IMR-90 (cell line): ENCODE results near the gene AMIGO1. TPM values are rescaled to one million over a fixed set of nuclear protein-coding genes. Genes with fewer than 3 reads are reported as not detected.

Experiments
- ATAC-seq: fragments of 200-7000 bp; cut with Tn5 transposase; 2 replicates; pipeline ENCODE4 v1.9.1; 2020; ENCODE audit warnings: low read depth, mild to moderate bottlenecking, moderate library complexity
- BruUV-seq: library from RNA; stranded (reverse); fragments of 400-500 nt; replicated peaks from 2 replicates; lab custom pipeline; 2021; lab: Mats Ljungman, UMichigan
- CTCF ChIA-PET: fragments of 300-600 bp; formaldehyde crosslinking; extraction: SDS; loops from one replicate; lab custom pipeline; 2021; ENCODE audit warnings: antibody characterized with exemption; lab: Yijun Ruan, JAX
- POLR2A ChIA-PET: fragments of 300-600 bp; sonication (Branson Sonifier 250); formaldehyde crosslinking; loops from one replicate; lab custom pipeline; 2022; ENCODE audit warnings: antibody characterized with exemption; ENCODE audit not compliant: unreplicated experiment; lab: Charles Lee
- DNase-seq: peaks from one replicate; pipeline ENCODE4 v3.0.0; 2013
- H2AFZ ChIP-seq: replicated peaks from 2 replicates; pipeline ENCODE3; 2013; ENCODE audit warnings: low read length, mild to moderate bottlenecking; ENCODE audit not compliant: poor library complexity
- H2AK5ac ChIP-seq: 2 replicates; pipeline ENCODE4 v1.6.1; 2013; ENCODE audit warnings: low read depth, low read length, inconsistent platforms
- H2AK9ac ChIP-seq: replicated peaks from 2 replicates; pipeline ENCODE3; 2013; ENCODE audit warnings: mild to moderate bottlenecking, low read depth, low read length, moderate library complexity; ENCODE audit not compliant: poor library complexity
- H2BK120ac ChIP-seq: 2 replicates; pipeline ENCODE4 v1.6.1; 2013; ENCODE audit warnings: low read depth, low read length, inconsistent platforms
- H2BK15ac ChIP-seq: 3 replicates; pipeline ENCODE4 v1.6.1; 2013; ENCODE audit warnings: low read depth, low read length, inconsistent platforms
- H2BK20ac ChIP-seq: 2 replicates; pipeline ENCODE4 v1.6.1; 2013; ENCODE audit warnings: low read depth, mild to moderate bottlenecking, inconsistent platforms, low read length, moderate library complexity
- H2BK5ac ChIP-seq: 2 replicates; pipeline ENCODE4 v1.6.1; 2013; ENCODE audit warnings: mild to moderate bottlenecking, low read depth, low read length, inconsistent platforms; ENCODE audit not compliant: poor library complexity, severe bottlenecking
- H3K14ac ChIP-seq: replicated peaks from 2 replicates; pipeline ENCODE4 v1.6.1; 2013; ENCODE audit warnings: low read depth, low read length, inconsistent platforms
- H3K18ac ChIP-seq: 2 replicates; pipeline ENCODE4 v1.6.1; 2013; ENCODE audit warnings: low read depth, low read length, control low read depth
- H3K23ac ChIP-seq: 2 replicates; pipeline ENCODE4 v1.6.1; 2013; ENCODE audit warnings: low read depth, low read length, inconsistent platforms
- H3K27ac ChIP-seq: 2 replicates; pipeline ENCODE4 v1.5.1; 2013; ENCODE audit warnings: mild to moderate bottlenecking, control low read depth, low read length; ENCODE audit not compliant: insufficient read depth
- H3K27me3 ChIP-seq: 2 replicates; pipeline ENCODE4 v1.6.1; 2013; ENCODE audit warnings: low read length; ENCODE audit not compliant: control insufficient read depth, insufficient read depth
- H3K36me3 ChIP-seq: 2 replicates; pipeline ENCODE4 v1.6.1; 2013; ENCODE audit warnings: low read length, mixed read lengths; ENCODE audit not compliant: control insufficient read depth, insufficient read depth
- H3K4ac ChIP-seq: 2 replicates; pipeline ENCODE4 v1.6.1; 2013; ENCODE audit warnings: low read depth, low read length, inconsistent platforms
- H3K4me1 ChIP-seq: 2 replicates; pipeline ENCODE4 v1.6.1; 2013; ENCODE audit warnings: low read length, mixed read lengths; ENCODE audit not compliant: control insufficient read depth, insufficient read depth
- H3K4me2 ChIP-seq: 2 replicates; pipeline ENCODE4 v1.6.1; 2013; ENCODE audit warnings: low read depth, mild to moderate bottlenecking, control low read depth, low read length, moderate library complexity
- H3K4me3 ChIP-seq: 2 replicates; pipeline ENCODE4 v1.5.1; 2013; ENCODE audit warnings: low read depth, mild to moderate bottlenecking, control low read depth, low read length, moderate library complexity; ENCODE audit not compliant: insufficient read depth
- H3K56ac ChIP-seq: 2 replicates; pipeline ENCODE4 v1.6.1; 2013; ENCODE audit warnings: low read length, inconsistent platforms; ENCODE audit not compliant: insufficient read depth; ENCODE audit errors: extremely low read depth
- H3K79me1 ChIP-seq, 2 experiments: 2 replicates each; pipeline ENCODE4 v1.6.1; 2013; ENCODE audit warnings: low read length in 2 of 2, inconsistent platforms in 1 of 2, low read depth in 1 of 2
- H3K9ac ChIP-seq: 2 replicates; pipeline ENCODE4 v1.6.1; 2013; ENCODE audit warnings: low read depth, low read length, control low read depth
- H3K9me1 ChIP-seq: 2 replicates; pipeline ENCODE4 v1.6.1; 2013; ENCODE audit warnings: low read length, inconsistent platforms; ENCODE audit not compliant: insufficient read depth
- H3K9me3 ChIP-seq: 2 replicates; pipeline ENCODE4 v1.6.1; 2013; ENCODE audit warnings: low read length; ENCODE audit not compliant: control insufficient read depth, insufficient read depth
- H4K20me1 ChIP-seq: 2 replicates; pipeline ENCODE4 v1.6.1; 2013; ENCODE audit warnings: low read length, inconsistent platforms; ENCODE audit not compliant: insufficient read depth
- H4K5ac ChIP-seq: 2 replicates; pipeline ENCODE4 v1.6.1; 2013; ENCODE audit warnings: mild to moderate bottlenecking, low read depth, low read length, control low read depth
- H4K8ac ChIP-seq, 2 experiments: 2 replicates each; pipeline ENCODE4 v1.6.1; 2013; ENCODE audit warnings: low read depth in 2 of 2, low read length in 2 of 2, control low read depth in 1 of 2, inconsistent platforms in 1 of 2
- H4K91ac ChIP-seq: 2 replicates; pipeline ENCODE4 v1.6.1; 2013; ENCODE audit warnings: low read depth, low read length, inconsistent platforms; ENCODE audit not compliant: insufficient read depth
- BHLHE40 ChIP-seq: fragments of 150-350 bp; IDR thresholded peaks from 2 replicates; pipeline ENCODE4 v1.6.1; 2016; ENCODE audit warnings: mild to moderate bottlenecking, low read depth, low read length
- CEBPB ChIP-seq: IDR thresholded peaks from 2 replicates; pipeline ENCODE4 v1.6.1; 2012; ENCODE audit warnings: low read depth, low read length, improper control_type of control experiment
- FOS ChIP-seq: fragments of 150-350 bp; IDR thresholded peaks from 2 replicates; pipeline ENCODE4 v1.6.1; 2016; ENCODE audit warnings: low read depth, low read length
- MAFK ChIP-seq: IDR thresholded peaks from 2 replicates; pipeline ENCODE4 v1.6.1; 2012; ENCODE audit warnings: low read depth, low read length, improper control_type of control experiment
- MAZ ChIP-seq: IDR thresholded peaks from 2 replicates; pipeline ENCODE4 v1.6.1; 2012; ENCODE audit warnings: low read depth, mild to moderate bottlenecking, low read length, improper control_type of control experiment, moderate library complexity, borderline replicate concordance
- MXI1 ChIP-seq: IDR thresholded peaks from 2 replicates; pipeline ENCODE4 v1.6.1; 2012; ENCODE audit warnings: low read depth, mild to moderate bottlenecking, low read length, moderate library complexity, borderline replicate concordance
- POLR2A ChIP-seq: IDR thresholded peaks from 2 replicates; pipeline ENCODE4 v1.6.1; 2012; ENCODE audit warnings: mild to moderate bottlenecking, low read depth, low read length
- RAD21 ChIP-seq: IDR thresholded peaks from 2 replicates; pipeline ENCODE4 v1.6.1; 2012; ENCODE audit warnings: low read length, improper control_type of control experiment
- RFX5 ChIP-seq: IDR thresholded peaks from 2 replicates; pipeline ENCODE4 v1.8.0; 2012; ENCODE audit warnings: low read depth, mild to moderate bottlenecking, low read length, moderate library complexity
- WGBS, 2 experiments: methylation state at CpG; one replicate each; pipeline versions ENCODE4 v1.1.5 to v1.1.7; 2013; ENCODE audit warnings: missing lambda C conversion rate in 2 of 2; ENCODE audit not compliant: insufficient read length in 1 of 2; ENCODE audit errors: extremely low coverage in 2 of 2; 5-methylcytosine and 5-hydroxymethylcytosine counted together
- dilution Hi-C: fragments of 300-500 bp; cut with HindIII; formaldehyde crosslinking; loops from one replicate; pipeline ENCODE4 v1.14.3; 2018; ENCODE audit warnings: low sequenced_read_pairs; ENCODE audit not compliant: unreplicated experiment
- in situ Hi-C: fragments of 300-500 bp; cut with MboI; formaldehyde crosslinking; loops from 3 replicates; pipeline ENCODE4 v1.14.3; 2019; ENCODE audit warnings: low sequenced_read_pairs, inconsistent platforms, mixed read lengths
- intact Hi-C: fragments of 100-400 bp; cut with micrococcal nuclease; formaldehyde crosslinking; loops from 2 replicates; pipeline ENCODE4 v1.10.0; 2022
- polyA plus RNA-seq, 3 experiments: library from polyadenylated mRNA; depleted of rRNA; stranded (reverse); fragments of >200 nt; gene quantifications; 2 replicates each; pipeline ENCODE4 v1.2.3, GENCODE V29; 2012; ENCODE audit warnings: low replicate concordance in 1 of 3
- total RNA-seq: library from RNA; depleted of rRNA; stranded (reverse); fragments of >200 nt; gene quantifications from 2 replicates; pipeline ENCODE4 v1.2.3, GENCODE V29; 2012
- TF ChIP-seq, protein P1 (sequence below): fragments of 150-350 bp; IDR thresholded peaks from 2 replicates; pipeline ENCODE4 v1.6.1; 2017; ENCODE audit warnings: mild to moderate bottlenecking, antibody characterized with exemption, low read length, low read depth

Gene AMIGO1
- total and polyA plus RNA-seq, 2 of the 4 experiments (the other 2 are of a cell fraction): 1.5 to 1.6 TPM

DNA sequence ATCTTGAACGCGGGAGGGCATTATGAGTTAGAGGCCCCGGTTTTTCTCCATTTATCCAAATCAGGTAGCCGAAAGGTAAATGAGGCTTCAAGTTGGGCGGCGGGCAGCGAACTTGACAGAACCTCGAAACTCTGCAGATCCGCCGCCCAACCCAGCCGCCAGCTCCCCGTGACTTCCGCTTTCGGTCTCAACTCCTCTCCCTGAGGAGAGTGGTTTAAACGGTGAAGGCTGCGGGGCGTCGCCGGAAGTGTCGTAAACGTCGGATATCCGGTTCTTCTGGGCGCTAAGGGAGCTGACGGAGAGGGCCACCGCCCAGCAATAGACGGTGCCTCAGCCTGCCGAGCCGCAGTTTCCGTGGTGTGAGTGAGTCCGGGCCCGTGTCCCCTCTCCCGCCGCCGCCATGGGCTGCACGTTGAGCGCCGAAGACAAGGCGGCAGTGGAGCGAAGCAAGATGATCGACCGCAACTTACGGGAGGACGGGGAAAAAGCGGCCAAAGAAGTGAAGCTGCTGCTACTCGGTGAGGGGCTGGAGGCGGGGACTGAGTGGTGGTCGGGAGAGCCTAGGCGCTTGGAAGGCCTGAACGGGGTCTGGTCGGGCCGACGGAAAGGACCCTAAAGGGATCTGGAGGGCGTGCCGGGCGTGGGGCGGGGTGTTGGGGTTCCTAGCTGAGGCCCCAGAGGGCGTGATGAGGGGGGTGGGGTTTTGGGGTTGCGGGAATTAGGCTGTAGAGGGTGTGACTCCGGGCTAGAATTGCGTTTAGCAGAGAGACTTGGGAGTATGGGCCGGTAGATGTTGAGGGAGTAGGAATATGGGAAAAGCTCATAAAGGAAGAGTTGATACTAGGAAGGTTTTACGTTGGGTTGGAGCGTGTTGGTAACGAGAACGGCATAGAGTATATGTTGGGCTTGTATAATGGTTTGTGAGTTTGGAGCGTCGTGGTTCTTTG is 39.1 kb upstream of the AMIGO1 start, which contains the start of gene GNAI3:
Gene GNAI3 (plus strand): TSS at position 295 of the 947 bp plus-strand sequence. CDS start 106 bp downstream, at position 401.
- H2BK5ac ChIP-seq: peak within 1 kb of the TSS; percentile 92
- H4K91ac ChIP-seq: peak within 1 kb of the TSS; percentile 98
- H2BK15ac ChIP-seq: peak within 1 kb of the TSS; percentile 65; the same call in 2 of the 3 replicates
- H3K56ac ChIP-seq: peak within 1 kb of the TSS; percentile 83
- peaks cover under 1% of the 10 kb centered on the region; the same call in 1 of the 2 replicates for H3K9me1 ChIP-seq
- peak within 1 kb of the TSS; percentile 79 to 97 for H4K8ac ChIP-seq
- peak within 1 kb of the TSS; percentile 98 for H3K14ac ChIP-seq
- H3K4me3 ChIP-seq: peak within 1 kb of the TSS; percentile 66
- no peak within 1 kb of the TSS for H2BK20ac ChIP-seq
- 1% methylated on average over 25 of the region's 68 CpGs; no CpG with 5 or more reads in 1 of the 2 experiments for WGBS, 2 experiments
- no peaks in the 10 kb centered on the region for H3K36me3 ChIP-seq
- peak within 1 kb of the TSS; percentile 99 for H2AK5ac ChIP-seq
- in situ Hi-C loops (loop anchor here (5.0 kb wide), 3 partner anchors 74 to 439 kb away; no protein-coding TSS in a partner anchor), dilution Hi-C loops (no loop called here), intact Hi-C loops (loop anchor here (2.0 to 5.0 kb wide), 3 partner anchors 72 to 454 kb away; partner anchors contain the start of gene CSF1)
- ChIA-PET CTCF (interaction anchor here (1.0 to 2.3 kb wide), 3 partner anchors 54 to 92 kb away, joined by 3 to 19 read pairs (median 4); partner anchors contain the start of gene CYB561D1), POLR2A (interaction anchor here (0.6 to 1.5 kb wide), 9 partner anchors 8 to 437 kb away, joined by 3 to 13 read pairs (median 5); partner anchors contain the start of genes AMPD2, GNAT2 and GPR61)
- peak within 1 kb of the TSS; percentile 96 for H3K23ac ChIP-seq
- H3K4me2 ChIP-seq: peak within 1 kb of the TSS; percentile 100
- H3K9ac ChIP-seq: peak within 1 kb of the TSS; percentile 92
- TF ChIP-seq BHLHE40 (0 out of 2 replicates have a peak, but pooled peaks have one; percentile 26), MAFK (no peak), RAD21 (peak; percentile 15; the same call in 1 of the 2 replicates), POLR2A (peak; percentile 97), CEBPB (peak; percentile 64; the same call in 1 of the 2 replicates), MXI1 (peak; percentile 46; the same call in 1 of the 2 replicates), MAZ (peak; percentile 41; the same call in 1 of the 2 replicates), FOS (no peak), RFX5 (no peak)
- TF ChIP-seq, protein P1, sequence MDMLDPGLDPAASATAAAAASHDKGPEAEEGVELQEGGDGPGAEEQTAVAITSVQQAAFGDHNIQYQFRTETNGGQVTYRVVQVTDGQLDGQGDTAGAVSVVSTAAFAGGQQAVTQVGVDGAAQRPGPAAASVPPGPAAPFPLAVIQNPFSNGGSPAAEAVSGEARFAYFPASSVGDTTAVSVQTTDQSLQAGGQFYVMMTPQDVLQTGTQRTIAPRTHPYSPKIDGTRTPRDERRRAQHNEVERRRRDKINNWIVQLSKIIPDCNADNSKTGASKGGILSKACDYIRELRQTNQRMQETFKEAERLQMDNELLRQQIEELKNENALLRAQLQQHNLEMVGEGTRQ: peak; percentile 84
- H3K27ac ChIP-seq: peak within 1 kb of the TSS; percentile 94
- H3K18ac ChIP-seq: peak within 1 kb of the TSS; percentile 50
- DNase-seq: peak; percentile 96
- H3K79me1 ChIP-seq: peaks cover 10 to 23% of the 10 kb centered on the region in 2 experiments
- peak within 1 kb of the TSS; percentile 99 for H2AK9ac ChIP-seq
- H3K27me3 ChIP-seq: no peaks in the 10 kb centered on the region
- peak; percentile 93 for ATAC-seq
- no TSS peak for BruUV-seq
- H2AFZ ChIP-seq: peak within 1 kb of the TSS; percentile 97
- peaks cover 43% of the 10 kb centered on the region for H4K20me1 ChIP-seq
- H3K4ac ChIP-seq: peak within 1 kb of the TSS; percentile 99
- H3K9me3 ChIP-seq: no peaks in the 10 kb centered on the region
- peak within 1 kb of the TSS; percentile 61 for H4K5ac ChIP-seq
- H2BK120ac ChIP-seq: peak within 1 kb of the TSS; percentile 82
- H3K4me1 ChIP-seq: peaks cover 4% of the 10 kb centered on the region
